RCC 7860 (cell line): Measurements from ENCODE around the gene CSNK2A1.
A peak's percentile ranks its signal among the peaks of the same experiment; 100 is the strongest.

Source experiments
- DNase-seq: peaks from one replicate; pipeline ENCODE4 v3.0.0-alpha.2; 2015; ENCODE audit warnings: low spot score
- FAIRE-seq: peaks from 2 replicates; lab custom pipeline; 2012; peaks lifted over from hg19 to GRCh38; lab: Jason Lieb, UNC

Gene CSNK2A1

DNA sequence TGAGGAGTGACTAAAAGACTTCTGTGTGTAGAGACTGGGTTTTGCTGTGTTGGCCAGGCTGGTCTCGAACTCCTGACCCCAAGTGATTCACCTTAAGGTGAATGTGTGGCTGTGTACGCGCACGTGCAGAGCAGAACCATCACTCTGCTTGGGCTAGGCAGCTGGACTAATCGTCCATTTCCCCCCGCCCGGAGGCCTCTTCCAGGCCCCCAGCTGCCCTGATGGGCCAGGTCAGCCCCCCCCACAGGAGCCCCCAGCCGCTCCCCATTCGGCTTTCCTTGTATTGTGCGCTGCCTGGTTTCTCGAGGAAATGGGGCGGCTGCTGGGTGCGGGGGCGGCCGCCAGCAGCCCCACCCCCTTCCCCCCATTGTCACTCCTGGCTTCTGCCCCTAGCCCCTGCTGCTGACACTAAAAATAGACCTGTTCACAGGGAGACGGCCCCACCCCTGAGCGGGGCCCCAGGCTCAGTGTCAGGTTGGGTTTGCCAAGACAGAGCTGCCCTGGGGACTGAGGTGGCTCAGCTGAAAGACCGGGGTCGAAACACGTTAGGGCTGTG, 24.6 kb upstream of the CSNK2A1 start:
- DNase-seq (no peak), FAIRE-seq (no peak)

DNA sequence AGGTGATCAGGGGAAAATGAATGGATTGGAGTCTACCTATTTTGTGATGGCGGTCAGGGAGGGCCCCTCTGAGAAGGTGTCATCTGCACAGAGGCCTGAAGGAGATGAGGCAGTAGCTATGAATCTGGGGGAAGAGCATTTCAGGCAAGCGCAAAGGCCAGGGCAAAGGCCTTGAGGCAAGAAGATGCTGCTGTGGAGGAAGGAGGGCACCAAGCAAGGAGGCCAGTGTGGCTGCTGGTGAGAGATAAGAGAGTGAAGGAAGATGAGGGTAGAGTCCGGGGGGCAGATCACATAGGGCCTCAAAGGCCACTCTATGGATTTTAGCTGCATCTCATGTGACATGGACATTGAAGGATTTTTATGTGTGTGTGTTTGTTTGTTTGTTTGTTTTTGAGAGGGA, 20.6 kb upstream of the CSNK2A1 start:
- no peak for FAIRE-seq
- DNase-seq, result no peak

DNA sequence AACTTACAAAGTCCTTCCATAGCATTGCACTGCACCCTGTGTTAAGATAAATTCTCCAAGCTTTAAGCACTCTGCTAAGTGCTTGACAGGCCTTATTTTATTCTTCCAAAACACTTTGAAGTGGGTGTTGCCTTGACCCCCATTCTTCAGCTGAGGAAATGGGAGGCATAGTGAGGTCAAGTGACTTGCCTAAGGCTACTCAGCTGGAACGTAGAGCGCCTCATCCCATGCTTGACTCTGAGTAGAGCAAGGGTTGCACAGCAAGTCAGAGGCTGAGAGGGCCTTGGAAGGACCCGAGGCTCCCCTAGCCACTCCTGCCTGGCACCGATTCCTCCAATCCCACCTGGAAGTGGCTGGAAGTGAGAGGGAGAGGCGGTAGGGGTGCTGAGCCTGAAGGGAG, 19.6 kb upstream of the CSNK2A1 start:
- FAIRE-seq (no peak), DNase-seq (no peak)

DNA sequence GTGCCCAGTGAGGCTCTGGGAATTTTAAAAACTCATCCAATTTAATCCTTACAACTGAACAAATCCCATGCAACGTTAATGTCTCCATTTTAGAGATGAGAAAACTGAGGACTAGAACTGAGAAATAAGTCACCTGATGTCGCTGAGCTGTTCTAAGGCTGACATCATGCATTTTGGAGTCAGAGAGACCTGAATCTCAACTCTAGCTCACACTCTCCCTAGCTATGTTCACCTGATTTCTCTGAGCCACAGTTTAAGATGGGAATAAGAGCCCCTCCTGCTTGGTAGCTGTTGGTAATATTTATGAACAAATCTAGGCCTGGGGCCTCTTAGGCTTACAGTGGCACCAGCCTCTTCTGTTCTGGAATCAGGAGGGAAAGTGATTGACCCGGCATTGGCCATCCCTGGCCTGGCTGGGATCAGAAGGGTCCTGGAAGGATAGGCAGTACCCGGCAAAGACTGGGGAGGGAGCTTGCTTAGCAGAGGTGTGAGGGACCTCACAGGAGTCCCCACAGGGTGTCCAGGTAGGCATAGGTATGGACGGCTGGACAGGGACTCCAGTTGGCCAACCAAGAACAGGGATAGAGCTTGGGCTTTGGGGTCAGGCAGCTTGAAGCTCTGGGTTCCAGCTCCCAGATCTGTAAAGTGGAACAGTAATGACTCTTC, 18.8 kb upstream of the CSNK2A1 start:
- no peak for FAIRE-seq

DNA sequence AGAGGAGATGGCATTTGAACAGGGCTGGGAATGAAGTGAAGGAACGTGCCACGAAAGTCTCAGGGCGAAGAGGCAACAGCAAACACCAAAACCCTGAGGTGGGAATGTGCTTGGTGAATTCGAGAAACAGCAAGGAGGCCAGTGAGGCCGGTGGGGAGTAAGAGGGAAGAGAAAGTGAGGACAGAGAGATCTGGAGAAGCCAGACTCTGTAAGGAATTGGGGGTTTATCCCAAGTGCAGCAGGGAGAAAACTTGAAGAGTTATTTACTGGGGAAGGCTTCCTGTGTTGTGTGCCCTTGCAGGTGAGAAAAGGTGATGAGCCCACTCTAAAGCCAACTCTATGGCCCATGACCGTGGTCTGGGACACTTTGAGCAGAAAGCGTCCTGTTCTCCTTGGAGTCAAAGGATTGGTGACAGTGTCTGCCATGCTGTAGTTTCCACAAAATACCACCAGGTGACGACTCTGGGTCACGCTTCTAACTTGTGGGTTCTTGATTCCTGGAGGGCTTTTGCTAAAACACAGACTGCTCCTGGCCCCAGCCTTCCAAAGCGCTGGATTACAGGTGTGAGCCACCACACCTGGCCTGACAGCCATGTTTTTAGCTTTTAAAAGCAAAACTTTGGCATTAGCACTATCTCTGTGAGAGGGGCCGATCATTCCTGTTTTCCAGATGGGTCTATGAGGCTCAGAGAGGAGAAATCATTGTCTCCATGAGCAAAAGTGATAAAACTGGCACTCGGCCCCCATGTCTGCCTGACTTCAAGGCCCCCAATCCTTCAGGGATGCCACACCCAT, 18.0 kb upstream of the CSNK2A1 start:
- DNase-seq (peak; percentile 38), FAIRE-seq (no peak)

More for the DNA sequence above, 18.8 kb upstream of the CSNK2A1 start:
- DNase-seq, result no peak

DNA sequence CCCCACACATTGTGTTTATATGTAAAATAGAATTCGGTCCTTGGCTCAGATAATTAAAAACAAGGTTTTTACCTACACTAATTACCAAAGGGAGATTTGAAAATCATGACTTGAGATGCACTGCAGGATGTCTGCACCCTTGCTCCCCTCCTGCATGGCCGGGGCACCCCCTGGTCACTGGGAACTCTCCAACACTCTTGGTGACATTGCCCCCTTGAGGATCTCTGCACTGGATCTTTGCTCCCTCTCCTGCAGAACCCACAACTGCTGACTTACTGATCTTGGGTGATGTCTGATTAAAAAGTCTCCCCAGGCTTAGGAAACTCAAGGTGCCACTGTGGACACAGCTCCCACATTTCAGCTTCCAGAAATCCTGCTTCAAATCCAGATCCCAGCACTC, 17.1 kb upstream of the CSNK2A1 start:
- DNase-seq, result no peak
- no peak for FAIRE-seq

DNA sequence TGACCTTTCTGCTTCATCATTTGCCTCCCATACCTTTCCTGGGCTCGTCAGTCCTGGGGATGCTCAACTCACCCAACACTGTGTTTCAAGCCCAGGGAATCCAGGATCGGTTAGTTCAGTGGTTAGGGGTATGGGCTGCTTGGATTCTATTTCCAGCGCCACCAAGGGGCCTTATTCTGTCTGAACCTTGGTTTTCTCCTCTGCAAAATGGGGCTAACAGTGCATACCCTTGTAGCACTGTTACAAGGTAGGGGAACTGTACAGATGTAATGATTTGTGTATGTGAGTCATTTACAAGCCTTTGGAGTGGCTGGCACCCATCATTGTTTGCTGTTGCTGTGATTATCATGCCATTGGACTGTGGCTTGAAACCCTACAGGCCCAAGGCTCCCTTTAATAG, 14.5 kb upstream of the CSNK2A1 start:
- no peak for DNase-seq
- no peak for FAIRE-seq

DNA sequence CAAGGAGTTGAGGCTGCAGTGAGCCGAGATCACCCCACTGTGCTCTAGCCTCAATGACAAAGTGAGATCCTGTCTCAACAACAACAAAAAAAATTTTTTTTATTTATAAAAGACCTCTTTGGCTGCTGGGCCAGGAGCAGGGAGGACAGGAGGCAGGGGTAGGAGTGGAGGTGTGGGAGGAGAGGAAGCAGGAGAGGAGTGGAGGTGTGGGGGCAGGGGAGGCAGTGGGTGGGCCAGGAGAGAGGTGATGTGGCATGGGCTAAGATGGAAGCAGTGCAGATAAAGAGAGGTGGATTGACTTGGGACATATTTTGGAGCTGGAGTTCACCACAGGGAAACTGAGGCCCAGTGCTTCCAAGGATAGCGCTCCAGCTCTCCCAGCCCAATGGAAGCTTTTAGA, 13.4 kb upstream of the CSNK2A1 start:
- DNase-seq, result no peak
- FAIRE-seq, result no peak

DNA sequence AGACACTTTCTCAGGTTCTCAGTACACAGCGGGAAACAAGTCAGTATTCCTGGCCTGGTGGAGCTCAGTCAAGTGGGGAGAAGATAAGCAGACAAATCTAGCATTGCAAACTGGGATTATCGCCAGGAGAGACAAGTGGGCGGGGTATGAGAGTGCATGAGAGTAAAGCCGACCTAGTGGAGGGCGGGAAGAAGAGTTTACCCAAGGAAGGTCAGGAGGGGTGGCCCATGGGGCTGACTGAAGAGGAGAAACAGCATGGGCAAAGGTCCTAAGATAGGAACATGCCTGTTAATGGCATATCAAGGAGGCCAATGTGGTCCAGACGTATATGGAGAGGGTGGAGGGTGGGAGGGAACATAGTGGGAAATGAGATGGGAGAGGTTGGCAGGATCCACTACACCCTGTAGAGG, 12.4 kb upstream of the CSNK2A1 start:
- peak; percentile 15 for FAIRE-seq
- DNase-seq, result peak; percentile 36

DNA sequence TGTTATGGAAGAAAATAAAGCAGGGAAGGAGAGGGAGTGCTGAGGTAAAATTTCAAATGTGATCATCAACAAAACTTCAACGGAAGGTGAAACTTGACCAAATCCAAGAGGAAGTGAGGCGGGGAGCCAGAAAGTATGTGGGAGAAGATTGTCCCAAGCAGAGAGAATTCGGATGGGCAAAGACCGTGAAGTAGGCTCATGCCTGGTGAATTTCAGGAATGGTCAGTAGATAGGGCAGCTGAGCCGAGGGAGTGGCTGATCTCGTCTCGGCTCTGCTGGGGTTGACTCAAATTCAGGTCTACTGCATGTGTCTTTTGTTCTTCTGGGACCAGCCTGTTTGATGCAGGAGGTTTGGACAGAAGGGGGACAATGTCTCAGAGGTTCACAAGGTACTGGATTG, 7.0 kb upstream of the CSNK2A1 start:
- no peak for FAIRE-seq

DNA sequence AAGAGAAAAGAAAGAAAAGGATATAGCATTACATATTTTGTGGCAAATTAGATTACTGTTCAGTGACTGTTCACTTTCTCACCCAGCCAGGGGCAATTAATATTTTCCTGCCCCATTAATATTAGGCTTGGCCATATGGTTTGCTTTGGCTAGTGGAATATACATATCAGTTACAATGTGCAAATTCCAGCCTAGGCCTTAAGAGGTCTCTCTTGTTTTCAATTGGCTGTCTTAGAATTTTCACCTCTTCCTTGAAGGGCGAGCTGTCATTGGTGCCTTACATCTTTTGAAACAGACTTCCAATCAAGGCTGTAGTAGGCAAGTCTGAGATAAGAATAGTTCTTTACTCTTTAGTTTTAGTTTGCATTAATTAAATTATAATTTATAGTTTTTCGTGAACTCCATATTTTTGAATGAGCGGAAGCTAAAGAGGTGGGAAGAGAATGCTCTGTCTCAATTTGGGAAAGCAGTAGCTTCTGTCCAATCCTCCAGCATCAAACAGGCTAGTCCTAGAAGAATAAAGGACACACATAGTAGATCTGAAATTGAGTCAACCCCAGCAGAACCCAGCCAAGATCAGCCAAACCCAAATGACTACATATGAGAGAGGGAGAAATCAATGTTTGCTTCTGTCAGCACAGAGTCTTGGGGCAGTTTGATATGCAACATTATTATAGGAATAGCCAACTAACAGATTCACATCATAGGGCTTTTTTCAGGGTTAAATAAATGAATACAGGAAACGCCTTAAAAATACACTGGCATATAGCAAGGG, 6.3 kb upstream of the CSNK2A1 start:
- DNase-seq, result no peak
- no peak for FAIRE-seq

More for the DNA sequence above, 7.0 kb upstream of the CSNK2A1 start:
- no peak for DNase-seq

DNA sequence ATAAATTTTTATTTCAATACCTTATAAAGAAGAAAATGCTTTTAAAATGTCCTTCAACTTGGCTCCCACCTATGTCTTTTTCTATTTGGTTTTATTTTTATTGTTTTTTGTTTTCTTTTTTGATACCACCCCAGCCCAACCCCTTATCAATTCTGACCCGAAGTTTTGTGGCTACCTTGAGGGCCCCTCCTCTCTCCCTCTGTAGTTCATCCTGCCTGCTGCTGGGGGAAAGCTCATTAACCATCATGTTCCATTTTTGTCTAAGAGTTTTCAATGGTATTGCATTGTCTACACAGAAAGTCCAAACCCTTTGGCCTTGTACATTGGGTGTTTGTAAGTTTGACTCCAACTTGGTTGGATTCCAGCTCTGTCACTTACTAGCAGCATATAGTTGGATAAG, 5.3 kb upstream of the CSNK2A1 start:
- no peak for FAIRE-seq

DNA sequence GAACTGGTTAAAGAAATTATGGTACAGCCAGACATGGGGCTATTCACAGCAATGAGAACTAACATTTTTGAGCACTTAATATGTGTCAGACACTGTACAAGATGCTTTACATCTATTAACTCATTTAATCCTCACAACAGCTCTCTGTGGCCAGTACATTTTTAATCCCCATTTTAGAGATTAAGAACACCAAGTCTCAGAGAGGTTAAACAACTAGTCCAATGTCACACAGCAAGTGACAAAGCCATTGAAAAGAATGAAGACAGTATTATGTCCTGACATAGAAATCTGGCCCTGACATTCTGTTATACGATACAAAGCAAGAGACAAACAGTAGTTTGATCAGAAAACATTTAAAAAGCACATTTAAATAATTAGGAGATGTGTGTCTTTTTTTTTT, 3.8 kb upstream of the CSNK2A1 start:
- FAIRE-seq (no peak), DNase-seq (no peak)

More for the DNA sequence above, 5.3 kb upstream of the CSNK2A1 start:
- no peak for DNase-seq

DNA sequence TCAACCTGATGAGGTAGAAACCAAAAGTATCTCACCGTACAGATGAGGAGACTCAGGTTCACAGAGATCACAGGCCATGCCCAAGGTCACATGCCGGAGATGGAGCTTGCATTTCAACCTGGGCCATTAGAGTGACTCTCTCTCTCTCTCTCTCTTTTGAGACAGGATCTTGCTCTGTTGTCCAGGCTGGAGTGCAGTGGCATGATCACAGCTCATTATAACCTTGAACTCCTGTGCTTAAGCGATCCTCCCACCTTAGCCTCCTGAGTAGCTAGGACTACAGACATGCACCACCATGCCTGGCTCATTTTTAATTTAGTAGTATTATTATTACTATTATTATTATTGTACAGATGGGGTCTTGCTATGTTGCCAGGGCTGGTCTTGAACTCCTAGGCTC, 2.8 kb upstream of the CSNK2A1 start:
- no peak for FAIRE-seq

DNA sequence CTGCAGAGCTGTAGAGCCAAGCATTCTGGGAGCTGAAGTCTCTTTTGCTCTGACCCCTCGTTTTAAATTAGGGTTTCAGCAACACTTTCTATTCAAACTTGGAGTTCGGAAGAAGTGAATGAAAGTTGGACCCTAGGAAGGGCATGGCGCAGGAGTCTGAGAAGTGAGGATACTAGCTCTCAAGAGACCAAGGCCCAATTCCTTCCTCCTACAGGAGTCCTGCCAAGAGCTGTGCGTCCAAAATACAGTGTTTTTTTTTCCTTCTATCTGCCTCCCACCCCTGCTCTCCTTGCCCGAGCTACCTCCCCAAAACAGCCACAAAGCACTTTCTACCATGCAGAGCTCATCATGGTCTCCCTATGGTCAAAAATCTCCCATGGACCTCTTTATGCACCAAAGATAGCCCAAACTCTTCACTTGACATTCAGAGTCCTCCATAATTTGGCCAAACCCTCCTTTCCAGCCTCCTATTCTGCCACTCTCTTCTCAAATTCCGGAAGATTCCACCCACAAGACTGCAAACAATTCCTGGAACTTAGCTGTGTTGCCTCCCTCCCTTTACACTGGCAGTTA, 649 bp upstream of the CSNK2A1 start:
- FAIRE-seq (no peak), DNase-seq (no peak)

More for the DNA sequence above, 2.8 kb upstream of the CSNK2A1 start:
- DNase-seq, result no peak

DNA sequence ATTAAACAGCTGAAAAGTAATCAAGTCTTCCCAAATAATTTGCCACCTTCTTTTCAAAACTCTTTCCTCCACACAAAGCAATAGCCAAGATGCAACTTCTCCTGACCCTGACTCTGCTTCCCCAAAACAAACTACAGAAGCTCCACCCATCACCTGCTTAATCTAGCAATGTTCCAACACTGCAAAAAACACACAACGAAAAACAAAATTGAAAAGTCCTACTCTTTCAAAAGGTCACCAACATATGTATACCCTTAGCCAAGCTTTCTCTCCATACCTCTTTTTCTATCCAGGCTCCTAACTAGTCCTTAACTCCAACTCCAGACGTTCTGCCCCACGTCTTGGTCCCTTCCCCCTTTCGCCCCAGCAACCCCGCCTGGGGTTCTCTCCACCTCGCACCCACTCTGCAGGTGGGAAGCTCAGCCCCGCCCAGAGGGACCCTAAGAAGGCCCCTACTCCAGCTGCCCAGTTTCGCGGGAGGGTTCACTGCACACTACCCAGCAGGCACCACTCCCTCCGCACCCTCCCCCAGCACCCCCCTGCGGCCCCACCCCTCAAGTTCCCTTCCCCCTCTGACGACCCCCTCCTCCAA, 717 bp downstream of the CSNK2A1 start:
- no peak for DNase-seq
- no peak for FAIRE-seq

DNA sequence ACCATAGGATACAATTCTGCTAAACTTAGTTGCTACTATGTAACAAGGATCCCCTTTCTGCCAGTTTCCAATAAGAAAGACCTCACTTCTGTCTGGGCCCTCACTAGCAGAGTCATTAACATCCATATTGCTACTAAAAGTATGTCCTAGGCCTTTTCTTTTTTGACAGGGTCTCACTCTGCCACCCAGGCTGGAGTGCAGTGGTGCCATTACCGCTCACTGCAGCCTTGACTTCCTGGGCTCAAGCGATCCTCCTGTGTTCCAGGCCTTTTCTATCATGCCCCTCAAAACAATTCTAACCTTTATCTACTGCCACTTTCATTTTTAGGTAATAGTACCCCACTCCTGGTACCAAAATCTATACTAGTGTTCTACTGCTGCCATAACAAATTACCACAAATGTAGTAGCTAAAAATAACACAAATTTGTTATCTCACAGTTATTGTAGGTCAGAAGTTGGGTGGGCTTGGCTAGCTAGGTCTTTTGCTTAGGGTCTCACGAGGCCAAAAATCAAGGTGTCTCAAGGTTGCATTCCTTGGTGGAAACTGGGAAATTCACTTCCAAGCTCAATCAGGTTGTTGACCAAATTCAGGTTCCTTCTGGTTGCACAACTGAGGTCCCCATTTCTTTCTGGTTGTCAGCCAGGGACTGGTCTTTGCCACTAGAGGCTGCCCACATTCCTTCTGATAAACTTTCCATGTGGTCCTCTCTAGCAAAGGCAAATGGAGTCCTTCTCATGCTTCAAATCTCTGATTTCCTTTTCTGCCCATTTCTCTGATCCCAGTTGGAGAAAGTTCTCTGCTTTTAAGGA, 3.0 kb downstream of the CSNK2A1 start:
- FAIRE-seq, result no peak

DNA sequence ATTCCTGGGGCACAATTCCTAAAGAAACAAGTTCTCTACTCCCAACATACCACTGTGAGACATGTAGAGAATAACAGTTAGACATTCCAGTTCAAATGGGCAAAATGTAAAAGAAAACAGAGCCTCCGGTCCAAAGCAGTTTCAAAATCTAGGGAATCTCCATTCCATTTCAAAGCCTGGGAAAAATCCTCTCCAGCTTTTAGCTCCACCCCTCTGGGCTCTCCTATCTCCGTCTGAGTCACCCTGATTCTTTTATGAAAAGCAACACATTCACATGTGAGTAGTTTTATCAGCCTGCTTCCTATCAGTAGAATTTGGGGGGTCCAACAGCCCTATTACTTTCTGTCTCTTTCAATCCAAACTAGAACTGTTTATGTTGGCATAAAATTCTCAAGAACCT, 3.7 kb downstream of the CSNK2A1 start:
- DNase-seq, result no peak
- no peak for FAIRE-seq

More for the DNA sequence above, 3.0 kb downstream of the CSNK2A1 start:
- DNase-seq, result no peak

DNA sequence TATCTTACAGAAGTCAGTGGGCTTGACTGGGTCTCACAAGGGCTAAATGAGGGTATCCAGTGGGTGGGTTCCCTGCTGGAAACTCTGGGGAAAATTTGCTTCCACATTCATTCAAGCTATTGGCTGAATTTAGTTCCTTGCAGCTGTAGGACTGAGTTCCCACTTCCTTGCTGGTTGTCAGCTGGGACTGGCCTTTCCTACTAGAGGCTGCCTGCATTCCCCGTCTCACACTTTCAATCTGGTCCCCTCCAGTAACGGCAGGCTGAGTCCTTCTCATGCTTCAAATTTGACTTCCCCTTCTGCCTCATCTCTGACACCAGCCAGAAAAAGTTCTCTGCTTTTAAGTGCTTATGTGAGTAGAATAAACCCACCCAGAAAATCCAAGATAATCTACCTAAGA, 4.4 kb downstream of the CSNK2A1 start:
- DNase-seq (no peak), FAIRE-seq (no peak)

DNA sequence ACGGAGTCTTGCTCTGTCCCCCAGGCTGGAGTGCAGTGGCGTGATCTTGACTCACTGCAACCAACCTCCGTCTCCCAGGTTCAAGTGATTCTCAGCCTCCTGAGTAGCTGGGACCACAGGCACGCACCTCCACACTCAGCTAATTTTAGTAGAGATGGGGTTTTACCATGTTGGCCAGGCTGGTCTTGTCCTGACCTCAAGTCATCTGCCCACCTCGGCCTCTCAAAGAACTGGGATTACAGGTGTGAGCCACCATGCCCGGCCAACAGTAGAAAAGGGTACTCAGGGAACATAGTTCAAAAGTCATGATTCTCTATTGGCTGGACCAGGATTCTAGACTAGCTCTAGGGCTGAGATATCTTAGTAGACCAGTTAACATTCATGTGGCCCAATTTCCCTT, 5.6 kb downstream of the CSNK2A1 start:
- DNase-seq, result no peak
- no peak for FAIRE-seq
